ENCODE data around the gene NUAK1.

The NUAK1 gene

DNA sequence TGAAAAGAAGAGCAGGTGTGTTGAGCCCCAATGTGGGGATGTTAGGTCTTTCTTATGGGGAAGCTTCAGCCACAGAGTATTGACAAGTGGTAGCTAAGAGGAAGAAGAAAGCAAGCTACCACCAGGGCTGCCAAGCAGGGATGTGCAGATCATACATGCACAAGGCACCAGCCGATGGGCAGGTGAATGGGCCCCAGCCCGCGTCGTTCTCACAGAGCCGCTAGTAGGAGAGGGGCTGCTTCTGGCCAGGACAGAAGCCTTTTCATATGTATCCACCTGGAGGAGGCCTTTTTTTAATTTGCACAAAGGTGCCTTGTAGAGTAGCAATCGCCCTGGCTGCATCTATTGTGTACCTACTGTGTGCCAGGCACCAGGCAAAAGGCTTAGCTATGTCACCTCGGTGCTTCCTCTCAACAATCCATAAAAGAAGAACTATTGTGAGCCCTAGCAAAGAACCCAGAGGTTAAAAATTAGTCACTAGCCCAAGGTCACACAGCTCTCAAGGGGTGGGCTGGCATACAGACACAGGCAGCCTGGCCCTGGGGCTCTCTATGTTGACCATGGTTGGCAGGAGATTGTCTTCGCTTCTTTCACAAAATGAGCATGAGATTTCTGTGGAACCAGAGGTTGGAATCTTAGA lies 8.2 kb downstream of the NUAK1 start:
- DNase-seq = no peak

DNA sequence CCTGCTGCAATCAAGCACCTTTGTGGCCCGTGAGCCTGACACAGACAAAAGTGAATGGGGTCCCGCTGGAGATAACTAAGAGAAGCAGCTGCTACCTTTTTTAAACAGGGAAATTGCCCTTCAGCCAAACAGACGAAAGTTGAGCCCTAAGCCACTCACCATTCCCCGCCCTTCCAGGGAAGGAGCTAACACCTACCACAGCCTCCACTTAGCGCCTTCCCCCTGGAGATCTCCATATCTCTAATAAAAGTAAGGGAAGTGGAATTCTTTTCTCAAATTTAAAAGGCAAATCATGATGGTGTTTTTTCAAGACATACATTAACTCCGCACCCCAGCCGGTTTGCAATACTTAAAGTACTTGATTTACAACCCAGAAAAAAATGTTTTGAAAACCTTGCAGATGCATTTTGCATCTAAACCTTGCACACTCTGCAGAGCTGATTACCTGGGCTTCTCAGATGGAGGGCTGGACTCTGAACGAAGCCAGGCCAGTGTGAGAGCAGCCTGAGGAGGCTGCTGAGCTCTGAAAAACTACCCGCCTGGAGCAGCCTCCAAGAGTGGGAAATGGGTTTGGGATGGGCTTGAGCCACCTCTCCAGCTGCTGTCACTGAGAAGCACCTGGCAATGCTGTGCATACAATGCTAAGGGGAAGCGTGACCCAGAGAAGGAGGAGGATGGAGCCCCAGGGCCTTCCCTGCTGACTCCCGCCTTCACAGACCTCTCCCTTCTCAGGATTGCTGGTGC lies 10.0 kb downstream of the NUAK1 start:
- DNase-seq = peak; percentile 86

DNA sequence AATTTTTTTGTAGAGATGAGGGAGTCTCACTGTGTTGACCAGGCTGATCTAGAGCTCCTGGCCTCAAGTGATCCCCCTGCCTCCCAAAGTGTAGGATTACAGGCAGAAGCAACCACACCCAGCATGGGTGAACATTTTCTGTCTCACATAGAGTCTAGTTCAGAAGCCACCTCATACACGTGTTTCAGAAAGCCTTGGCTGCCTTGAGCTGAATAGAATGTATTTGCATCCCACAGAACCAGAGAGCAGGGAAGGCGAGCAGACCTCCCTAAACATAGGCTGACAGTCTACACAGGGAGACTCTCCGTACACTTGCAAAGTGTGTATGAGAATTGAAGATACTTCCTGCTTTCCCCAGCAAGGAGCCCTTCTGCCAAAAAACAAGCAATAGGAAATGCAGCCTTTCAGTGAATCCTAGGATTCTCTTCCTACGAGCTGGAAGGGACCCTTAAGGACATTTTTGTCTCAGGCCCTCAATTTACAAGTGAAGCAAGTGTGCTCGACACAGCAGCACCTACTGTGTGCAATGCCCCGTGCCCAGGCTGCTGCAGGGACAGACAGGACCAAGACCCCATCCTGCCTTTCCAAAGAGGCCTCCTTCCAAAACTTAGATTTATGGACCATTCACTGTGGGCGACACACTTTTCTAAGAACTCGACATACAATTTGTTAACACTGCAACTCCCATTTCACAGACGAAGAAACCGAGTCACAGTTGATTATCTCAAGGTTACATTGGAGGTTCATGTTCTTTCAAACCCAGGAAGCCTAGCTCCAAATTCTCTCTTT lies 11.2 kb downstream of the NUAK1 start:
- DNase-seq = peak; percentile 58

- DNase-seq = peak; percentile 33
Observed at GRCh38 chr12:106126441-106127337, 12.1 kb downstream of the NUAK1 start.

DNA sequence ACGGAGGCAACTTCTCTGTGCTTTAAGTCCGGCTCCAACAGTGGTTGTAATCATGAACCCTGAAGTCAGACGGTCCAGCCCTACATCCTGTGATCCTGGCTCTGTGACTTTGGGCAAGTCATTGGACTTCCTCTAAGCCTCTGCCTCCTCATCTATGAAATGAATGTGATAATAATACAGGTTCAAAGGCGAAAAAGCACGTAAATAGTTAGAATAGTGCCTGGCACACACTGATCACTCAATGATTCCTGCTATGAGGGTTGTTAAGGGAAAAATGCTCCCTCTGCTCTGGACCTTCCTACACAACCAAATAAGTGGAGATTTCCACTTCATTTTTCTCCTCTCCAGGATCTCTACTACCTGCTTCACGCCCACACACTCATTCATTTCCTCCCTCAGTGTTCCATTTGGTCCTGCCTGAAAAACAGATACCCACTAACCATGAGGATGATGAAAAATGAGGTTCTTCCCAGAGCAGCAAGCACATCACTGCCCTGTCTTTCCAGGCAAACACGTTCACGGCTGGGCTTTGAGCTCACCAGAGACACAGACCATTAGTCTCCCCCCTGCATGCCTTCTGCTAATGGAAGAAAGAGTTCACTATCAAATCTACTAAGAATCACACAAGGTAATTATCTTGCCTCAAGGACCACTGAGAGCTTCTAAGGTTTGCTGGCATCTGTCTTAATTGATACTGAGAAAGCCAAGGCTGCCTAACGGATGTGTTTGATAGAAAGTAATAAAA lies 13.2 kb downstream of the NUAK1 start:
- DNase-seq = peak; percentile 40

DNA sequence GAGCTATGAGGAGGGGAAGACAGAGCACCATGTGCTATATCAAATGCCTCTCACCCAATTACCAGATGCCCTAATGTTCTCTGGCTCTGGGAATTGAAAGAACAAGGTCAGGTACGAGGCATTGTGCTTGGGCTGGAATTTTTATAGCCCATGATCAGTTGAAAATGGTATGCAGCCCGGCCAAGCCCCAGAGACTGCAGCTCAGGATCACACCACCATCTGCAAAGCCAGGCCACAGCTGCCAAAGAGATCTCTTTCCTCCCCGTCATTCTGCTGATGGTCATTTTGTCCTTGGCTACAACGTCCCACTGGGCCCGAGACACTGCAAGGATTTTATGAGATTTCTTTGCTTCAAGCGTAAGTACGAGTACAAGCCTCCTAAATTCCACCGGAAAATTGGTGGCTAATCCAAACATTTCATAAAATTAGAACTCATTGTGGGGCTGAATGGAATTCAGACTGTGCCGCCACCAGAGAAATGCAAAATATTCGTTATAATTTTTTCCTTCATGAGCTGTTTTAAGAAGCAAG lies 15.1 kb downstream of the NUAK1 start:
- peak; percentile 83 for DNase-seq

DNA sequence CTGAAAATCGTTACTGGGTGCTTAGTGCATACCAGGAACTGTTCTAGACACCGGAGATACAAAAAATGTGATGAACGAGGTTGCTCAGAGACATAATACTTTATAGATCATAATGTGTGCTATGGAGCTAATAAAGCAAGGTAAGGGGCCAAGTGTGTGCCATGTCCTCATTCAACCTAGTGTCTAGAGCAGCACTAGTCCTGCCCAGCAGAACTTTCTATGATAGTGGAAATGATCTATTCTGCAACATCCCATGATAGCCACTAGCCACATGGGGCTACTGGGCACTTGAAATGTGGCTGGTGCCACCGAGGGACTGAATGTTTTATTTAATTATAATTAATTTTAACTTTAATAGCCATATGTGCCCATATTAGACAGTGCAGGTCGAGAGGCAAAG lies 15.6 kb downstream of the NUAK1 start:
- no peak for DNase-seq

DNA sequence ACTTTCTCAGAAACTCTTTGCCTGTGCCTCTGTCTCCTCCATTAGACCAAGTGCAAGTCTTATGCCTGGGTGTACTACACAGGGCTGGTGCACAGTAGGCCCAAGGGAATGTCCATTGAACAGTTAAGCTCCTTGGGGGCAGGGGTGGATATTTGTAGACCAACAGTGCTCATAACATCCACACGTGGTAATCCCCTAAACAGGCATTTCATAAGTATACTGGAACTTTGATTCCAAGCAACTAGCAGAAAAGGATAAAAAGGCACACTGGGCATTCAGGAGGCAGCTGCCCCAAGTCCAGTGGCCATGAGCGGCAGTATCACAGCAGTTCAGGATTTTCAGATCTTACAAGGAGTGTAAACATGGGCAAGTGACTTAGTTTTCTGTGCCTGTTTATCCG lies 16.8 kb downstream of the NUAK1 start:
- DNase-seq = no peak

- no peak for DNase-seq
Observed at GRCh38 chr12:106120519-106121105, 18.1 kb downstream of the NUAK1 start.

GRCh38 chr12:106119301-106119700 lies 19.5 kb downstream of the NUAK1 start:
- DNase-seq = no peak

GRCh38 chr12:106118381-106119130 lies 20.2 kb downstream of the NUAK1 start:
- no peak for DNase-seq

- DNase-seq = no peak
Observed at GRCh38 chr12:106115440-106115839, 23.3 kb downstream of the NUAK1 start.

- DNase-seq = peak; percentile 19
Observed at GRCh38 chr12:106114447-106115068, 24.2 kb downstream of the NUAK1 start.

GRCh38 chr12:106113824-106114446 lies 24.8 kb downstream of the NUAK1 start:
- no peak for DNase-seq

DNA sequence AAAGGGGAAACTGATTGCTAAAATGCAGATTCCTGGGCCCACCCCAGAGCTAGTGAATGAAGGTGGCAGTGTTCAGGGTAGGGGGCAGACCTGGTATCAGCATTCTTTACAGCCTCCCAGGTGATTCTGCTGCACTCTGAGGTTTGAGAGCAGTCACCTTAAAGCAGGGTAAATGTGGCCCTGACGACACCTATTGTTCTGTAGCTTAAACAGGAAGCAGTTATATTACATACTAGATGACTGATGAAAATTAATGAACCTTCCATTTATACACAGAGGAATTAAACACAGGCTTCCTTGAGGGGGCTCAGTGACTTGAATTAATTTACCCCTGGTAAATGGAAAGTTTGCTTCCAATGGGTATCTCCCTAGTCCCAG lies 25.3 kb downstream of the NUAK1 start:
- peak; percentile 49 for DNase-seq

DNA sequence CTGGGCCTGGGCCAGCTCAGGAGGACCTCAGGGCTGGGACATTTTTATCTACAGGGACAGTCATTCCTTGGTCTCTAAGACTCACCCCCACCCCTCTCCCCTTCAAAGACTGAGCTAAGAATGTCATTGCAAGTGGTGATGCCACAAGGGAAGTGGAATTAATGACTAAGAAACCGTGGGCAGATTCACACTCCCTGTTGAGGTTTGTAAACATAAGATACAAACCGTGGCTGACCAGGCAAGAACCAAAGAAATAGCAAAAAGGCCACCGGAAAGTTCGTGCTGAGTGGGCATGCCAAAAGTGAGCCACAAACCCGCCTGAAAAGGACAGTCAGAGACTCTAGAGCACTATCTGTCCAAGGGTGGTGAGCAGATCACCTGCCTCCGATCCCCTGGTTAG lies 25.7 kb downstream of the NUAK1 start:
- DNase-seq = no peak

- DNase-seq = peak; percentile 73
Observed at GRCh38 chr12:106112145-106112821, 26.5 kb downstream of the NUAK1 start.

GRCh38 chr12:106110626-106111300 lies 28.0 kb downstream of the NUAK1 start:
- no peak for DNase-seq
